Stimulated activated CD4-positive, alpha-beta T cell treated with anti-CD3 and anti-CD28 coated beads, Interleukin-1b, Interleukin-23, amount 100 ng/mL, for 4 hours (primary cell): Measurements from ENCODE around the gene C2CD2L.
A peak's percentile ranks its signal among the peaks of the same experiment; 100 is the strongest.
"Not testable (repeated sequence)": the region's sequence is repeated elsewhere in the genome, so short reads cannot be mapped to it uniquely, and the experiment has no call there.

Source experiments
- DNase-seq, 2 donors: peaks; one replicate each; pipeline ENCODE4 v3.0.0-alpha.2; 2020; ENCODE audit warnings: low read depth in 2 of 2

Gene C2CD2L

GRCh38 chr11:119115484-119116234 is 8.5 kb downstream of the C2CD2L start:
- no peak for DNase-seq

- no peak for DNase-seq
Measured at GRCh38 chr11:119116235-119116594, 9.1 kb downstream of the C2CD2L start.

GRCh38 chr11:119116601-119117000 is 9.5 kb downstream of the C2CD2L start:
- DNase-seq: no peak

- DNase-seq: no peak
Measured at GRCh38 chr11:119117004-119117706, 10.0 kb downstream of the C2CD2L start.

- DNase-seq: no peak
Measured at GRCh38 chr11:119118227-119118626, 11.1 kb downstream of the C2CD2L start.

- DNase-seq: no peak
Measured at GRCh38 chr11:119118946-119119345, 11.8 kb downstream of the C2CD2L start.

GRCh38 chr11:119120639-119121007 is 13.5 kb downstream of the C2CD2L start:
- no peak for DNase-seq

- DNase-seq: peak; percentile 99
Measured at GRCh38 chr11:119121008-119121810, 14.1 kb downstream of the C2CD2L start, which contains the start of gene HINFP. Gene HINFP, plus strand, starts transcription at chr11:119121580. Its CDS starts 5,365 bp downstream, at chr11:119126945.

GRCh38 chr11:119121811-119122124 is 14.6 kb downstream of the C2CD2L start:
- no peak for DNase-seq

GRCh38 chr11:119125821-119126220 is 18.7 kb downstream of the C2CD2L start:
- DNase-seq: no peak

GRCh38 chr11:119126675-119127268 is 19.6 kb downstream of the C2CD2L start:
- DNase-seq: no peak

- DNase-seq: no peak
Measured at GRCh38 chr11:119130662-119131061, 23.5 kb downstream of the C2CD2L start.

- no peak for DNase-seq
Measured at GRCh38 chr11:119134389-119134978, 27.3 kb downstream of the C2CD2L start.

- not testable (repeated sequence) for DNase-seq
Measured at GRCh38 chr11:119139276-119139675, 32.1 kb downstream of the C2CD2L start.

GRCh38 chr11:119144825-119145486 is 37.8 kb downstream of the C2CD2L start:
- no peak for DNase-seq

GRCh38 chr11:119145551-119145950 is 38.4 kb downstream of the C2CD2L start:
- DNase-seq: no peak

GRCh38 chr11:119147604-119148333 is 40.6 kb downstream of the C2CD2L start:
- no peak for DNase-seq

GRCh38 chr11:119148720-119149017 is 41.5 kb downstream of the C2CD2L start:
- no peak for DNase-seq

- peak; percentile 10 to 39 for DNase-seq
Measured at GRCh38 chr11:119149018-119149785, 42.1 kb downstream of the C2CD2L start, which contains the start of gene ABCG4. Gene ABCG4, plus strand, starts transcription at chr11:119149052. Its CDS starts 914 bp downstream, at chr11:119149966.

GRCh38 chr11:119149786-119150275 is 42.7 kb downstream of the C2CD2L start:
- no peak for DNase-seq
